WTC11 (cell line): ENCODE results near the gene MEAF6. TPM values are rescaled to one million over a fixed set of nuclear protein-coding genes. Genes with fewer than 3 reads are reported as not detected.
"Not testable (repeated sequence)": the region's sequence is repeated elsewhere in the genome, so short reads cannot be mapped to it uniquely, and the experiment has no call there.

Experiments used
- ATAC-seq: fragments of 200-7000 bp; cut with Tn5 transposase; 2 replicates; pipeline ENCODE4 v1.10.0; 2021; ENCODE audit warnings: mild to moderate bottlenecking, moderate library complexity
- CTCF ChIA-PET: fragments of 300-600 bp; sonication (Branson Sonifier 250); formaldehyde crosslinking; loops from one replicate; lab custom pipeline; 2021; ENCODE audit warnings: antibody characterized with exemption; lab: Charles Lee
- POLR2A ChIA-PET: fragments of 350-600 bp; sonication (Branson Sonifier 250); formaldehyde crosslinking; loops from one replicate; lab custom pipeline; 2021; ENCODE audit warnings: antibody characterized with exemption; lab: Charles Lee
- DNase-seq: peaks from one replicate; pipeline ENCODE4 v3.0.0; 2021; ENCODE audit warnings: low spot score
- H3K27ac Mint-ChIP-seq: 2 replicates; pipeline ENCODE4 v1.8.0; 2021; ENCODE audit warnings: mixed read lengths
- H3K27me3 Mint-ChIP-seq: 2 replicates; pipeline ENCODE4 v1.8.0; 2021; ENCODE audit warnings: low read depth, mild to moderate bottlenecking, moderate library complexity, mixed read lengths
- H3K36me3 Mint-ChIP-seq: 2 replicates; pipeline ENCODE4 v1.8.0; 2021; ENCODE audit warnings: mixed read lengths
- H3K4me1 Mint-ChIP-seq: 2 replicates; pipeline ENCODE4 v1.8.0; 2022; ENCODE audit warnings: mixed read lengths
- H3K4me3 Mint-ChIP-seq: 2 replicates; pipeline ENCODE4 v1.8.0; 2021; ENCODE audit warnings: mild to moderate bottlenecking, moderate library complexity, mixed read lengths
- H3K9me3 Mint-ChIP-seq: 2 replicates; pipeline ENCODE4 v1.8.0; 2021; ENCODE audit warnings: mixed read lengths
- CBFB ChIP-seq: sonication (generic); formaldehyde crosslinking; IDR thresholded peaks from 2 replicates; pipeline ENCODE4 v1.8.1; 2022; ENCODE audit warnings: mild to moderate bottlenecking, low read depth, missing genetic modification reagents
- EMX1 ChIP-seq: fragments of 250-450 bp; sonication (Bioruptor Pico); IDR thresholded peaks from 2 replicates; pipeline ENCODE4 v1.8.0; 2021; ENCODE audit warnings: mild to moderate bottlenecking
- FOXP1 ChIP-seq: sonication (generic); formaldehyde crosslinking; IDR thresholded peaks from 2 replicates; pipeline ENCODE4 v1.8.0; 2022; ENCODE audit warnings: missing genetic modification reagents, mild to moderate bottlenecking, moderate library complexity, borderline replicate concordance
- NFE2L1 ChIP-seq: sonication (generic); formaldehyde crosslinking; IDR thresholded peaks from 2 replicates; pipeline ENCODE4 v1.8.1; 2023; ENCODE audit warnings: missing genetic modification reagents
- OVOL2 ChIP-seq: fragments of 250-450 bp; sonication (Bioruptor Pico); IDR thresholded peaks from 2 replicates; pipeline ENCODE4 v1.9.0; 2021; ENCODE audit warnings: mild to moderate bottlenecking, borderline replicate concordance
- RORB ChIP-seq: fragments of 250-450 bp; sonication (Bioruptor Pico); IDR thresholded peaks from 2 replicates; pipeline ENCODE4 v1.9.0; 2021; ENCODE audit warnings: mild to moderate bottlenecking
- SOX15 ChIP-seq: fragments of 250-450 bp; sonication (Bioruptor Pico); IDR thresholded peaks from 2 replicates; pipeline ENCODE4 v1.9.0; 2021; ENCODE audit warnings: mild to moderate bottlenecking
- TCF7 ChIP-seq: sonication (generic); formaldehyde crosslinking; IDR thresholded peaks from 2 replicates; pipeline ENCODE4 v1.8.0; 2022; ENCODE audit warnings: mild to moderate bottlenecking, low read depth, missing genetic modification reagents, moderate library complexity
- ZSCAN18 ChIP-seq: fragments of 250-450 bp; sonication (Bioruptor Pico); IDR thresholded peaks from 2 replicates; pipeline ENCODE4 v2.1.2; 2022; ENCODE audit warnings: mild to moderate bottlenecking, moderate library complexity
- total RNA-seq: library from RNA; stranded (reverse); gene quantifications from 3 replicates; pipeline ENCODE4 v1.2.3, GENCODE V29; 2021
- TF ChIP-seq, protein P1 (sequence below): sonication (generic); formaldehyde crosslinking; IDR thresholded peaks from 2 replicates; pipeline ENCODE4 v1.8.1; 2023; ENCODE audit warnings: mild to moderate bottlenecking, missing genetic modification reagents, borderline replicate concordance
- TF ChIP-seq, protein P2 (sequence below): sonication (generic); formaldehyde crosslinking; IDR thresholded peaks from 2 replicates; pipeline ENCODE4 v1.8.1; 2023; ENCODE audit warnings: mild to moderate bottlenecking, missing genetic modification reagents
- TF ChIP-seq, protein P3 (sequence below): sonication (generic); formaldehyde crosslinking; conservative IDR thresholded peaks from 2 replicates; pipeline ENCODE4 v1.8.1; 2023; ENCODE audit warnings: mild to moderate bottlenecking, low read depth, missing genetic modification reagents, moderate library complexity

Gene MEAF6
- total RNA-seq, 1 experiment from 2014 or later = 37.4 TPM

DNA sequence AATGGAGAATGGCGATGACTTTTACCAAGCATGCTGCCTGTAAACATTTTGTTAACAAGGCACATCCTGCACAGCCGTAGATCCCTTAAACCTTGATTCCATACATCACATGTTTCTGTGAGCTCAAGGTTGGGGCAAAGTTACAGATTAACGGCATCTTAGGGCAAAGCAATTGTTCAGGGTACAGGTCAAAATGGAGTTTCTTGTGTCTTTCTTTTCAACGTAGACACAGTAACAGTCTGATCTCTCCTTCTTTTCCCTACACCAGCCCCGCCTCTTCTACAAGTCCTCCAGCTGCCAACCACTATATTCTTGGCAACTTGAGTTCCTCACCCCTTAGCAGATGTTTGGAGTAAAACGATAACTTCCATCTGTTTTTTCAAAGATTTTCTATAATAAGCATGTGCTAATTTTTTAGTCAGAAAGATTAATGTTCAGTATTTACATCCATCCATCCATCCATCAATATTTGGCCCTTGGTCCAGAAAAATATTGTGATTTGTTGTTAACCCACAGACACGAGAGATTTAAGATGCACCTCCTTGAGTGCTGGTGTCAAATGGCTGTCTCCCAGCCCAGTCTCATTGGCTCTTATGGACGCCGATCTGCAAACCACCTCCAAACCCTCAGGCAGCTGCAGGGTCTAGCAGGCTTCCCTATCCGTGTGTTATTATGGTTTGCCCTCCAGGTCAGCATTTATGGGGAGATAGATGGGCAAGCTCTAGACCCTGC lies 46.0 kb upstream of the MEAF6 start (continued):
- TF ChIP-seq, protein P1, sequence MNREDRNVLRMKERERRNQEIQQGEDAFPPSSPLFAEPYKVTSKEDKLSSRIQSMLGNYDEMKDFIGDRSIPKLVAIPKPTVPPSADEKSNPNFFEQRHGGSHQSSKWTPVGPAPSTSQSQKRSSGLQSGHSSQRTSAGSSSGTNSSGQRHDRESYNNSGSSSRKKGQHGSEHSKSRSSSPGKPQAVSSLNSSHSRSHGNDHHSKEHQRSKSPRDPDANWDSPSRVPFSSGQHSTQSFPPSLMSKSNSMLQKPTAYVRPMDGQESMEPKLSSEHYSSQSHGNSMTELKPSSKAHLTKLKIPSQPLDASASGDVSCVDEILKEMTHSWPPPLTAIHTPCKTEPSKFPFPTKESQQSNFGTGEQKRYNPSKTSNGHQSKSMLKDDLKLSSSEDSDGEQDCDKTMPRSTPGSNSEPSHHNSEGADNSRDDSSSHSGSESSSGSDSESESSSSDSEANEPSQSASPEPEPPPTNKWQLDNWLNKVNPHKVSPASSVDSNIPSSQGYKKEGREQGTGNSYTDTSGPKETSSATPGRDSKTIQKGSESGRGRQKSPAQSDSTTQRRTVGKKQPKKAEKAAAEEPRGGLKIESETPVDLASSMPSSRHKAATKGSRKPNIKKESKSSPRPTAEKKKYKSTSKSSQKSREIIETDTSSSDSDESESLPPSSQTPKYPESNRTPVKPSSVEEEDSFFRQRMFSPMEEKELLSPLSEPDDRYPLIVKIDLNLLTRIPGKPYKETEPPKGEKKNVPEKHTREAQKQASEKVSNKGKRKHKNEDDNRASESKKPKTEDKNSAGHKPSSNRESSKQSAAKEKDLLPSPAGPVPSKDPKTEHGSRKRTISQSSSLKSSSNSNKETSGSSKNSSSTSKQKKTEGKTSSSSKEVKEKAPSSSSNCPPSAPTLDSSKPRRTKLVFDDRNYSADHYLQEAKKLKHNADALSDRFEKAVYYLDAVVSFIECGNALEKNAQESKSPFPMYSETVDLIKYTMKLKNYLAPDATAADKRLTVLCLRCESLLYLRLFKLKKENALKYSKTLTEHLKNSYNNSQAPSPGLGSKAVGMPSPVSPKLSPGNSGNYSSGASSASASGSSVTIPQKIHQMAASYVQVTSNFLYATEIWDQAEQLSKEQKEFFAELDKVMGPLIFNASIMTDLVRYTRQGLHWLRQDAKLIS (CRISPR knock-in tag) = no peak
- no peak for TF ChIP-seq SOX15

- CTCF ChIA-PET = interaction anchor here (1.0 kb wide), 1 partner anchor 131 kb away, joined by 3 read pairs; a partner anchor contains a TSS
- H3K27me3 Mint-ChIP-seq, POLR2A ChIA-PET, ATAC-seq, H3K4me3 Mint-ChIP-seq, H3K36me3 Mint-ChIP-seq, H3K9me3 Mint-ChIP-seq, DNase-seq: not testable (repeated sequence)
- peak overlapping the region; percentile 7; the same call in 1 of the 2 replicates for H3K27ac Mint-ChIP-seq
- peaks cover 17% of the 10 kb centered on the region for H3K4me1 Mint-ChIP-seq
Observed at GRCh38 chr1:37559957-37560379, 45.4 kb upstream of the MEAF6 start.

DNA sequence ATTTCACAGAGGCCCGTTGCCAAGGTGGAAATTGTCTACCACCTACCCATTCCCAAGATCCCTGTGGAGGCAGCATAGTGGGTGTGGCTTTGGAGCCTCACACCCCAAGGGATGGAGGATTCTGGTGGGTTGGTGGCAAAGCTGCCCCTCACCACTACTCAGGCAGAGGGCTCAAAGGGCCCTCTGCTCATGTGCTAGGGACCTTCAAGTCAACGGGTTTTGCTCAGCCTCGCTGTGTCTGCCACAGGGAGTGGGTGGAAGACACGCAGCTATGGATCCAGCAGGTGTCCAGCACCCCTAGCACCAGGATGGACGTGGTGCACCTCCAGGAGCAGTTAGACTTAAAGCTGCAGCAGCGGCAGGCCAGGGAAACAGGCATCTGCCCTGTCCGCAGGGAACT lies 44.5 kb upstream of the MEAF6 start:
- POLR2A ChIA-PET = interaction anchor here (0.6 kb wide), 1 partner anchor 344 kb away, joined by 4 read pairs; no protein-coding TSS in a partner anchor

More for the DNA sequence above, 44.5 kb upstream of the MEAF6 start:
- Mint-ChIP-seq H3K27ac (no peak overlapping the region), H3K9me3 (peaks cover 9% of the 10 kb centered on the region; the same call in 1 of the 2 replicates), H3K4me1 (peaks cover 17% of the 10 kb centered on the region), H3K4me3 (no peak overlapping the region), H3K27me3 (no peaks in the 10 kb centered on the region; the same call in 1 of the 2 replicates), H3K36me3 (peaks cover 1% of the 10 kb centered on the region; the same call in 1 of the 2 replicates)
- CTCF ChIA-PET = no interaction called here
- ATAC-seq = no peak
- DNase-seq = no peak
- TF ChIP-seq RORB (CRISPR knock-in tag) = no peak
- TF ChIP-seq FOXP1 (CRISPR knock-in tag) = no peak
- no peak for TF ChIP-seq EMX1 (CRISPR knock-in tag)
- TF ChIP-seq NFE2L1 (CRISPR knock-in tag) = no peak
- TF ChIP-seq ZSCAN18 = no peak
- TF ChIP-seq, protein P2, sequence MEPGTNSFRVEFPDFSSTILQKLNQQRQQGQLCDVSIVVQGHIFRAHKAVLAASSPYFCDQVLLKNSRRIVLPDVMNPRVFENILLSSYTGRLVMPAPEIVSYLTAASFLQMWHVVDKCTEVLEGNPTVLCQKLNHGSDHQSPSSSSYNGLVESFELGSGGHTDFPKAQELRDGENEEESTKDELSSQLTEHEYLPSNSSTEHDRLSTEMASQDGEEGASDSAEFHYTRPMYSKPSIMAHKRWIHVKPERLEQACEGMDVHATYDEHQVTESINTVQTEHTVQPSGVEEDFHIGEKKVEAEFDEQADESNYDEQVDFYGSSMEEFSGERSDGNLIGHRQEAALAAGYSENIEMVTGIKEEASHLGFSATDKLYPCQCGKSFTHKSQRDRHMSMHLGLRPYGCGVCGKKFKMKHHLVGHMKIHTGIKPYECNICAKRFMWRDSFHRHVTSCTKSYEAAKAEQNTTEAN = no peak
- TF ChIP-seq CBFB (CRISPR knock-in tag) = no peak
- no peak for TF ChIP-seq OVOL2 (CRISPR knock-in tag)
- no peak for TF ChIP-seq TCF7 (CRISPR knock-in tag)
- TF ChIP-seq, protein P3, sequence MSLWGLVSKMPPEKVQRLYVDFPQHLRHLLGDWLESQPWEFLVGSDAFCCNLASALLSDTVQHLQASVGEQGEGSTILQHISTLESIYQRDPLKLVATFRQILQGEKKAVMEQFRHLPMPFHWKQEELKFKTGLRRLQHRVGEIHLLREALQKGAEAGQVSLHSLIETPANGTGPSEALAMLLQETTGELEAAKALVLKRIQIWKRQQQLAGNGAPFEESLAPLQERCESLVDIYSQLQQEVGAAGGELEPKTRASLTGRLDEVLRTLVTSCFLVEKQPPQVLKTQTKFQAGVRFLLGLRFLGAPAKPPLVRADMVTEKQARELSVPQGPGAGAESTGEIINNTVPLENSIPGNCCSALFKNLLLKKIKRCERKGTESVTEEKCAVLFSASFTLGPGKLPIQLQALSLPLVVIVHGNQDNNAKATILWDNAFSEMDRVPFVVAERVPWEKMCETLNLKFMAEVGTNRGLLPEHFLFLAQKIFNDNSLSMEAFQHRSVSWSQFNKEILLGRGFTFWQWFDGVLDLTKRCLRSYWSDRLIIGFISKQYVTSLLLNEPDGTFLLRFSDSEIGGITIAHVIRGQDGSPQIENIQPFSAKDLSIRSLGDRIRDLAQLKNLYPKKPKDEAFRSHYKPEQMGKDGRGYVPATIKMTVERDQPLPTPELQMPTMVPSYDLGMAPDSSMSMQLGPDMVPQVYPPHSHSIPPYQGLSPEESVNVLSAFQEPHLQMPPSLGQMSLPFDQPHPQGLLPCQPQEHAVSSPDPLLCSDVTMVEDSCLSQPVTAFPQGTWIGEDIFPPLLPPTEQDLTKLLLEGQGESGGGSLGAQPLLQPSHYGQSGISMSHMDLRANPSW = no peak
